Activated CD8-positive, alpha-beta memory T cell treated with anti-CD3 and anti-CD28 coated beads for 36 hours (primary cell): ENCODE results near the gene PBRM1. TPM values are rescaled to one million over a fixed set of nuclear protein-coding genes. Genes with fewer than 3 reads are reported as not detected.

Source experiments
- CTCF ChIA-PET: fragments of 350-600 bp; sonication (Branson Sonifier 250); formaldehyde crosslinking; loops from one replicate; lab custom pipeline; 2021; ENCODE audit warnings: antibody characterized with exemption; lab: Charles Lee
- POLR2A ChIA-PET: fragments of 350-600 bp; sonication (Branson Sonifier 250); formaldehyde crosslinking; loops from one replicate; lab custom pipeline; 2021; ENCODE audit warnings: antibody characterized with exemption; lab: Charles Lee
- total RNA-seq, 2 experiments: library from RNA; stranded (reverse); gene quantifications; one replicate each; pipeline ENCODE4 v1.2.3, GENCODE V29; 2021

PBRM1 gene
- total RNA-seq, 2 experiments from 2014 or later: 65.4 to 71.2 TPM

GRCh38 chr3:52620580-52620979, 65.1 kb downstream of the PBRM1 start:
- ChIA-PET POLR2A (no interaction called here), CTCF (no interaction called here)

DNA sequence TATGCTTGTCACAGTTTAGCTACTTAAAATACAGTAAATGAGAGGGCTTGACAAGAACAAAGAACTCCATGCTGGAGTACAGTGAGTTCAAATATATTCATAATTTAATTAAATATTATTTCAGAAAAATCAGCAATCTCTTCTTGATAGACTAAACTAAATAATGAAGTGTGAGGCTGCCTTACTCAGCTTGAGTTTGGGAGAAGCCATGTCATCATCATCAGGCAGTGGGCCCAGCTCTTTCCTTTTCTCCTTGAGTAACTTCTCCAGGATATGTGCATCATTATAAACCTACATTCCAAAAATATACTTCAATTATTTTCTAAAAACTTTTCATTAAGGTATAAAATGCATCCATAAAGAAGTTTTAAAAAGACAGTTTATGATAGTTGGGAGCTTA, 70.5 kb downstream of the PBRM1 start:
- ChIA-PET CTCF (no interaction called here), POLR2A (no interaction called here)

- POLR2A ChIA-PET: no interaction called here
- CTCF ChIA-PET: no interaction called here
These were observed 71.0 kb downstream of the PBRM1 start for GRCh38 chr3:52614689-52615088.

DNA sequence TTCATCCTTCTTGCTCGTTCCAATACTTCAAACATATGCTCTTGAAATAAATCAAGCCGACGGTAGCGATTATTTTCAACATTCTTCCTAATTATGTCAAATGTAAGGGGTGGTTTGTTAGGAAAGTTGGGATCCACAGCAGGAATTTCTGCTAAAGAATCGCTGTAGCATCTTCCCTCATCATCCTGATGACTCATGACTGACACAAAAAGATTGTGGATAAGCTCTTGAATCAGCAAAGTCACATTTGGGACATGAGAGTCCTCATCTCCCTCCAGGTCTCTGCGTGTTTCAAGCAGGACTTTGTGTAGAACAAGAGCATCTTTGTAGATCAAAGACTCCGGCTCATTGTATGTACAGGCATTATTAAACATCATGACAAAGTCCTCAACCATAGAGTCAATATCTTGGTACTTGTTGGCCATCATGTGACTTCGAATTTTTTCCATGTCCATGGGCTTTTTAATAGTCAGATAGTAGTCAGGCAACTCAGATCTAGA, 76.3 kb downstream of the PBRM1 start:
- CTCF ChIA-PET: interaction anchor here (0.8 kb wide), 1 partner anchor 63 kb away, joined by 3 read pairs; no protein-coding TSS in a partner anchor
- POLR2A ChIA-PET: no interaction called here

DNA sequence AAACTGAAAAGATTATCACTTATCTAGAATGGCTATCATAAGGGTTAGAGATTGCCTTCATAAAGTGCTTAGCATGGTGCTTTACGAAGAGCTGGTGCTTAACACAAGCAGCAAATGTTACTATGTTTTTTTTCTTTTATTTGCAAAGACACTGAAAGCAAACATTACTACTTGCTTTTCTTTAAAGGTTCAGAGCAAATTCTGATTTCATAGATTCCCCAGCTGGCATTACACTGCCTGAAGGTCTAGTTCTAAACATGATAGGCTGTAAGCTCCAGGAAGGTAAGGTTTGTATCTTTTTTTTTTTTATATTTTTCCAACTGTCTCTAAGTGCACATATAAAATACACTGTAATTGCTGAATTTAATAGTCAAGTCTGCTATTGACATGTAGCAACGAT, 77.4 kb downstream of the PBRM1 start:
- ChIA-PET CTCF (no interaction called here), POLR2A (interaction anchor here (0.5 kb wide), 1 partner anchor 85 kb away, joined by 3 read pairs; no protein-coding TSS in a partner anchor)

- ChIA-PET CTCF (no interaction called here), POLR2A (no interaction called here)
These were observed 79.2 kb downstream of the PBRM1 start for GRCh38 chr3:52606373-52607085.

- CTCF ChIA-PET: no interaction called here
- POLR2A ChIA-PET: interaction anchor here (0.5 kb wide), 1 partner anchor 8 kb away, joined by 6 read pairs; no protein-coding TSS in a partner anchor
These were observed 85.5 kb downstream of the PBRM1 start for GRCh38 chr3:52600258-52600657.

DNA sequence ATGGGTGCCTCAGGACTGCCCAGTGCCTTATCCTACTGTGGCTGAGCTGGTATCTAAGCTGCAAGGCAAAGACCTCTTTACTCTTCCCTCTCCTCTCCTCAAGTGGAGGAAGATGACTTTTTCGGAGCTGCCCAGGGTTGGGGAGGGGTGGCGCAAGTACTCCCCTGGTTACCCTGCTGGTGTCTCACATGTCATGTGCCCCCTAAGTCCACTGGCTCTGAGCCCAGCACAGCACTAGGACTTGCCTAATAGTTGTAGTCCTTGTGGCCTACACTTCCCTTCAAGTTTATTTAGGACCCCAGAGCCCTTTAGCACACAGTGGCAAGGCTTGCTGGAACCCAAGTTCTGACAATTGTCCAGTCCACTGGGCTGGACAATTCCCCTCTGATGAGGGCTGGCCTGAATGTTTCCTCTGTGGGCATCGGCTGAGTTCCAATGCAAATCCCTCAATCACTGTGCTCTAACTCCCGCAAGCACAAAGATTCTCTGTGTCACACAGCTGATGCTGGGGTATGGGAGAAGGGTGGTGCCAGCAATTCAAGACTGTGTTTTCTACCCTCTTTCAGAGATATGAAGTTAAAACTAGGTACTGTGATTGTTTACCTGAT, 89.0 kb downstream of the PBRM1 start:
- ChIA-PET CTCF (no interaction called here), POLR2A (no interaction called here)

DNA sequence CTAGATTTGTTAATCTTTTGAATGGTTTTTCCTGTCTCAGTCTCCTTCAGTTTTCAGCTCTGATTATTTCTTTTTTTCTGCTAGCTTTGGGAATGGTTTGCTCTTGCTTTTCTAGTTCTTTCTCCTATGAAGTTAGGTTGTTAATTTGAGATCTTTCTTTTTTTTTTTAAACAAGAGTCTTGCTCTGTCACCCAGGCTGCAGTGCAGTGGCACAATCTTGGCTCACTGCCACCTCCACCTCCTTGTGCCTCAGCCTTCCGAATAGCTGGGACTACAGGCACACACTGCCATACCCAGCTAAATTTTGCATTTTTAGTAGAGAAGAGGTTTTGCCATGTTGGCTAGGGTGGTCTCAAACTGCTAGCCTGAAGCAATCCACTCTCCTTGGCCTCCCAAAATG, 92.6 kb downstream of the PBRM1 start:
- CTCF ChIA-PET: no interaction called here
- POLR2A ChIA-PET: no interaction called here

GRCh38 chr3:52574056-52574965, 111.4 kb downstream of the PBRM1 start:
- POLR2A ChIA-PET: no interaction called here
- CTCF ChIA-PET: no interaction called here

DNA sequence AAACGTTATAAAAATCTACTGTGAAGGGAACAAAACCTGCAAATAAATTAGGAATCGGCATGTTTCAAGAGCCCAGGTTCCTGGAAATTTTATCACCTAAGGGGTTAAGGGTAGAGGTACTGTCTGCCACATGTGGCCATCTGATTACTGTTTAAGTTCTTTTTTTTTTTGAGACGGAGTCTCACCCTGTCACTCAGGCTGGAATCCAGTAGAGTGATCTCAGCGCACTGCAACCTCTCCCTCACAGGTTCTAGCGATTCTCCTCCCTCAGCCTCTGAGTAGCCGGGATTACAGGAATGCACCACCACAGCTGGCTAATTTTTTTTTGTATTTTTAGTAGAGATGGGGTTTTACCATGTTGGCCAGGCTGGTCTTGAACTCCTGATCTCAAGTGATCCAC, 113.5 kb downstream of the PBRM1 start:
- POLR2A ChIA-PET: no interaction called here
- CTCF ChIA-PET: no interaction called here

- ChIA-PET CTCF (interaction anchor here (0.6 kb wide), 1 partner anchor 364 kb away, joined by 4 read pairs; no protein-coding TSS in a partner anchor), POLR2A (no interaction called here)
These were observed 115.6 kb downstream of the PBRM1 start for GRCh38 chr3:52570076-52570475.

GRCh38 chr3:52568069-52568468, 117.6 kb downstream of the PBRM1 start:
- POLR2A ChIA-PET: no interaction called here
- CTCF ChIA-PET: interaction anchor here (0.7 kb wide), 1 partner anchor 238 kb away, joined by 4 read pairs; no protein-coding TSS in a partner anchor

DNA sequence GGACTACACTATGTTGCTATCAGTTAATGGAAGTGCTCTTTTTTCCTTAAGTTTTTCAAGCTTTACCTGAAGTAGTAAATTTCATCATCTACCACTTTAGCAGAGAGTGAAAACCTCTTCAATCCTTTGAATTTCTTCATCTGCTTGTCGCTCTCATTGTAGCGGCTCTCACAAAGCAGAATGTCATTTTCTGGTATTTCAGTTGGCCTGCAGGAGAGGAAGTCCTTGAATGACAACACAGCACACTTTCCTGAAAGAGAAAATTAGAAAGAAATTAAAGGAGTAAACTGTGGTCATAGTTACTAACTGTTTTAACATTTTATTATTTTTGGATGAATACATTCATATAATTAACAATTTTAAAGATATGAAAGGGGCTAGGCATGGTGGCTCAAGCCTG, 121.7 kb downstream of the PBRM1 start:
- ChIA-PET CTCF (no interaction called here), POLR2A (no interaction called here)

- ChIA-PET POLR2A (no interaction called here), CTCF (no interaction called here)
These were observed 124.5 kb downstream of the PBRM1 start for GRCh38 chr3:52561028-52561747.

DNA sequence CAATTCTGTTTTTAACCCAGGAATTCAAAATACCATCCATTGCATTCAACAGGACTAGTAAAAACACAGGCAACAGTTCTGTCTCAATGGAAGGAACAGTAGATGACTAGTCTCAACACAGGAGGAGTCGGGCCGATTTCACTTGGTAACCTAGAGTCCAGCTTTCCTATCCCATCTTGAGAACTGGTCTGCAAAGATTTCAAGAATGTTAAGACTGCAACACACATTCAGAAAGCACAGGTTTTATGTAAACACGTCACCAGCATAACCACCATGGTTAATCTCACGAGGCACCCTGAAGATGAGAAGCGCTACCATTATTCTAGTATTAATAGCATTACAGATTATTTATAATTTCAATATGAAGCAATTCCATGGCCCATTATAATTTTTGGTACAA, 127.3 kb downstream of the PBRM1 start:
- ChIA-PET POLR2A (no interaction called here), CTCF (no interaction called here)

- POLR2A ChIA-PET: interaction anchor here (1.0 kb wide), 1 partner anchor 21 kb away, joined by 3 read pairs; the partner anchor contains the start of gene UQCC5
- CTCF ChIA-PET: no interaction called here
These were observed 128.4 kb downstream of the PBRM1 start for GRCh38 chr3:52557011-52557960.

GRCh38 chr3:52555056-52555455, 130.7 kb downstream of the PBRM1 start:
- POLR2A ChIA-PET: no interaction called here

More at GRCh38 chr3:52555056-52555455, 130.7 kb downstream of the PBRM1 start:
- CTCF ChIA-PET: interaction anchor here (0.6 kb wide), 2 partner anchors 28 to 45 kb away, joined by 3 to 6 read pairs; no protein-coding TSS in a partner anchor
